CD4-positive, alpha-beta T cell (primary cell): ENCODE measurements around the gene SLC38A11. TPM values are rescaled to one million over a fixed set of nuclear protein-coding genes. Genes with fewer than 3 reads are reported as not detected.
"Not testable (repeated sequence)": the region's sequence is repeated elsewhere in the genome, so short reads cannot be mapped to it uniquely, and the experiment has no call there.

Source experiments
- ATAC-seq: fragments of 200-7000 bp; cut with Tn5 transposase; one replicate; pipeline ENCODE4 v1.10.0; 2022; ENCODE audit warnings: mild to moderate bottlenecking; ENCODE audit not compliant: poor library complexity
- CTCF ChIA-PET: fragments of 350-600 bp; sonication (Branson Sonifier 250); formaldehyde crosslinking; loops from one replicate; lab custom pipeline; 2021; ENCODE audit warnings: antibody characterized with exemption, inconsistent platforms; lab: Charles Lee
- POLR2A ChIA-PET: fragments of 350-600 bp; sonication (Branson Sonifier 250); formaldehyde crosslinking; loops from one replicate; lab custom pipeline; 2021; ENCODE audit warnings: antibody characterized with exemption, inconsistent platforms; lab: Charles Lee
- DNase-seq, 14 experiments: peaks; one replicate each; pipeline ENCODE4 v3.0.0-alpha.2; 2013 to 2020; ENCODE audit warnings: mixed read lengths in 2 of 14
- H3K27ac ChIP-seq, 2 donors: one replicate each; pipeline versions ENCODE4 v1.5.1 to v1.7.0; 2013; ENCODE audit warnings: low read length in 2 of 2, low read depth in 1 of 2, mild to moderate bottlenecking in 1 of 2
- H3K27me3 ChIP-seq, 2 experiments: 1 replicate in 1 of 2; 2 replicates in 1 of 2; pipeline versions ENCODE4 v1.6.1 to v1.7.0; 2013; ENCODE audit warnings: low read length in 2 of 2, control low read depth in 1 of 2, mild to moderate bottlenecking in 1 of 2, moderate library complexity in 1 of 2; ENCODE audit not compliant: insufficient read depth in 2 of 2, control insufficient read depth in 1 of 2
- H3K36me3 ChIP-seq: one replicate; pipeline ENCODE4 v1.6.1; 2013; ENCODE audit warnings: low read length, control low read depth; ENCODE audit not compliant: insufficient read depth
- H3K4me1 ChIP-seq: one replicate; pipeline ENCODE4 v1.6.1; 2013; ENCODE audit warnings: low read length, control low read depth; ENCODE audit not compliant: insufficient read depth
- H3K4me3 ChIP-seq: one replicate; pipeline ENCODE4 v1.5.1; 2013; ENCODE audit warnings: mild to moderate bottlenecking, low read length, moderate library complexity
- H3K9me3 ChIP-seq, 2 experiments: 1 replicate in 1 of 2; 2 replicates in 1 of 2; pipeline versions ENCODE4 v1.6.1 to v1.7.0; 2013; ENCODE audit warnings: low read length in 2 of 2, mild to moderate bottlenecking in 2 of 2, control low read depth in 1 of 2, moderate library complexity in 1 of 2; ENCODE audit not compliant: control insufficient read depth in 1 of 2, insufficient read depth in 1 of 2
- H3K27ac Mint-ChIP-seq: one replicate; pipeline ENCODE4 v1.8.0; 2020; ENCODE audit warnings: mixed read lengths
- H3K27me3 Mint-ChIP-seq: one replicate; pipeline ENCODE4 v1.8.0; 2021; ENCODE audit warnings: mixed read lengths
- H3K36me3 Mint-ChIP-seq: one replicate; pipeline ENCODE4 v1.8.0; 2021; ENCODE audit warnings: low read depth, mixed read lengths
- H3K4me1 Mint-ChIP-seq: one replicate; pipeline ENCODE4 v1.8.0; 2021; ENCODE audit warnings: low read depth, mixed read lengths
- H3K4me3 Mint-ChIP-seq: one replicate; pipeline ENCODE4 v1.8.0; 2020; ENCODE audit warnings: mild to moderate bottlenecking, mixed read lengths
- H3K9me3 Mint-ChIP-seq: one replicate; pipeline ENCODE4 v1.8.0; 2020; ENCODE audit warnings: mixed read lengths
- CTCF ChIP-seq: fragments of 200-600 bp; IDR thresholded peaks from one replicate; pipeline ENCODE4 v1.8.0; 2022; ENCODE audit warnings: antibody characterized with exemption, mild to moderate bottlenecking
- intact Hi-C, 2 experiments: fragments of 100-400 bp; cut with DNase I in 1 of 2; cut with micrococcal nuclease in 1 of 2; formaldehyde crosslinking; loops; one replicate each; pipeline versions ENCODE4 v1.15.1 to v1.9.0; 2023 to 2025; cut with DNase I, micrococcal nuclease
- total RNA-seq, 174 experiments: library from RNA in 2 of 174; stranded (reverse) in 2 of 174; gene quantifications; one replicate each; pipeline ENCODE4 v1.2.3 and lab custom pipeline; 2021 to 2026

Gene SLC38A11
- total RNA-seq, 2 experiments from 2014 or later, result not detected

- peaks cover 7% of the 10 kb centered on the region for H3K4me1 Mint-ChIP-seq
- no peak for ATAC-seq
- no peak overlapping the region for H3K27ac ChIP-seq
- ChIA-PET POLR2A (no interaction called here), CTCF (no interaction called here)
- intact Hi-C loops, result no loop called here
- H3K36me3 Mint-ChIP-seq, result no peaks in the 10 kb centered on the region
- no peak overlapping the region for H3K4me3 ChIP-seq
- TF ChIP-seq CTCF, result no peak
- H3K27me3 ChIP-seq, result no peaks in the 10 kb centered on the region
- no peaks in the 10 kb centered on the region for H3K36me3 ChIP-seq
- no peaks in the 10 kb centered on the region for H3K9me3 ChIP-seq
- H3K4me1 ChIP-seq, result no peaks in the 10 kb centered on the region
- no peaks in the 10 kb centered on the region for H3K27me3 Mint-ChIP-seq
- no peak overlapping the region for H3K4me3 Mint-ChIP-seq
- no peak for DNase-seq
- no peaks in the 10 kb centered on the region for H3K9me3 Mint-ChIP-seq
- H3K27ac Mint-ChIP-seq, result no peak overlapping the region
These were observed 23.8 kb upstream of the SLC38A11 start for GRCh38 chr2:164979113-164979512.

GRCh38 chr2:164976875-164977470, 21.6 kb upstream of the SLC38A11 start:
- H3K4me3 ChIP-seq, ATAC-seq, H3K36me3 ChIP-seq, CTCF ChIA-PET, DNase-seq, H3K4me3 Mint-ChIP-seq, POLR2A ChIA-PET, intact Hi-C loops, H3K27me3 Mint-ChIP-seq, H3K4me1 ChIP-seq, H3K4me1 Mint-ChIP-seq, H3K9me3 ChIP-seq, H3K27ac Mint-ChIP-seq, H3K27ac ChIP-seq, H3K9me3 Mint-ChIP-seq, H3K36me3 Mint-ChIP-seq, H3K27me3 ChIP-seq: not testable (repeated sequence)

- ChIA-PET POLR2A (no interaction called here), CTCF (no interaction called here)
- H3K9me3 ChIP-seq, result no peaks in the 10 kb centered on the region
- no peaks in the 10 kb centered on the region for H3K27me3 ChIP-seq
- no peaks in the 10 kb centered on the region for H3K36me3 Mint-ChIP-seq
- peaks cover 10% of the 10 kb centered on the region for H3K4me1 Mint-ChIP-seq
- no peaks in the 10 kb centered on the region for H3K4me1 ChIP-seq
- no peaks in the 10 kb centered on the region for H3K27me3 Mint-ChIP-seq
- H3K27ac ChIP-seq, result no peak overlapping the region
- H3K27ac Mint-ChIP-seq, result no peak overlapping the region
- intact Hi-C loops, result no loop called here
- DNase-seq (no peak), ATAC-seq (no peak)
- no peak overlapping the region for H3K4me3 Mint-ChIP-seq
- H3K36me3 ChIP-seq, result no peaks in the 10 kb centered on the region
- no peak overlapping the region for H3K4me3 ChIP-seq
- no peak for TF ChIP-seq CTCF
- no peaks in the 10 kb centered on the region for H3K9me3 Mint-ChIP-seq
These were observed 21.0 kb upstream of the SLC38A11 start for GRCh38 chr2:164976301-164976700.

- TF ChIP-seq CTCF, result no peak
- no peak for ATAC-seq
- intact Hi-C loops, result no loop called here
- Mint-ChIP-seq H3K9me3 (no peaks in the 10 kb centered on the region), H3K27ac (no peak overlapping the region), H3K27me3 (no peaks in the 10 kb centered on the region), H3K36me3 (no peaks in the 10 kb centered on the region), H3K4me1 (peaks cover 10% of the 10 kb centered on the region), H3K4me3 (no peak overlapping the region)
- Histone ChIP-seq H3K27me3 (no peaks in the 10 kb centered on the region), H3K27ac (no peak overlapping the region), H3K36me3 (no peaks in the 10 kb centered on the region), H3K4me3 (no peak overlapping the region), H3K9me3 (no peaks in the 10 kb centered on the region), H3K4me1 (no peaks in the 10 kb centered on the region)
- ChIA-PET POLR2A (no interaction called here), CTCF (no interaction called here)
- no peak for DNase-seq
These were observed 20.6 kb upstream of the SLC38A11 start for GRCh38 chr2:164975891-164976290.
